GM19455 (cell line): ENCODE measurements around the gene ZNF280B.
"Not testable (repeated sequence)": the region's sequence is repeated elsewhere in the genome, so short reads cannot be mapped to it uniquely, and the experiment has no call there.

Experiments used
- ATAC-seq: cut with Tn5 transposase; IDR thresholded peaks from one replicate; pipeline ENCODE4 v1.9.1; 2021; ENCODE audit not compliant: unreplicated experiment

ZNF280B gene

GRCh38 chr22:22465094-22465602 lies 43.4 kb downstream of the ZNF280B start:
- ATAC-seq, result no peak

GRCh38 chr22:22464541-22465054 lies 43.9 kb downstream of the ZNF280B start:
- no peak for ATAC-seq

GRCh38 chr22:22463855-22464540 lies 44.5 kb downstream of the ZNF280B start:
- no peak for ATAC-seq

GRCh38 chr22:22462813-22463567 lies 45.6 kb downstream of the ZNF280B start:
- ATAC-seq, result no peak

GRCh38 chr22:22461583-22461982 lies 47.0 kb downstream of the ZNF280B start:
- no peak for ATAC-seq

- ATAC-seq, result no peak
Measured at GRCh38 chr22:22461111-22461510, 47.4 kb downstream of the ZNF280B start.

- ATAC-seq, result no peak
Measured at GRCh38 chr22:22460635-22461034, 47.9 kb downstream of the ZNF280B start.

- no peak for ATAC-seq
Measured at GRCh38 chr22:22460060-22460459, 48.5 kb downstream of the ZNF280B start.

- ATAC-seq, result no peak
Measured at GRCh38 chr22:22458896-22459588, 49.5 kb downstream of the ZNF280B start.

- ATAC-seq, result no peak
Measured at GRCh38 chr22:22458387-22458786, 50.2 kb downstream of the ZNF280B start.

GRCh38 chr22:22454997-22455396 lies 53.5 kb downstream of the ZNF280B start:
- ATAC-seq, result no peak

- no peak for ATAC-seq
Measured at GRCh38 chr22:22452996-22453686, 55.4 kb downstream of the ZNF280B start.

- no peak for ATAC-seq
Measured at GRCh38 chr22:22452211-22452610, 56.3 kb downstream of the ZNF280B start.

GRCh38 chr22:22450343-22450839 lies 58.2 kb downstream of the ZNF280B start:
- ATAC-seq, result no peak

- no peak for ATAC-seq
Measured at GRCh38 chr22:22449819-22450218, 58.7 kb downstream of the ZNF280B start.

- no peak for ATAC-seq
Measured at GRCh38 chr22:22446517-22446916, 62.0 kb downstream of the ZNF280B start.

- not testable (repeated sequence) for ATAC-seq
Measured at GRCh38 chr22:22444007-22444589, 64.4 kb downstream of the ZNF280B start.

- no peak for ATAC-seq
Measured at GRCh38 chr22:22442928-22443709, 65.4 kb downstream of the ZNF280B start.

- not testable (repeated sequence) for ATAC-seq
Measured at GRCh38 chr22:22441626-22442025, 66.9 kb downstream of the ZNF280B start.
